GM19035 (cell line): ENCODE data around the gene SPAG9.
"Not testable (repeated sequence)": the region's sequence is repeated elsewhere in the genome, so short reads cannot be mapped to it uniquely, and the experiment has no call there.

ENCODE experiments used
- ATAC-seq: cut with Tn5 transposase; IDR thresholded peaks from one replicate; pipeline ENCODE4 v1.9.1; 2021; ENCODE audit not compliant: unreplicated experiment

SPAG9 gene

DNA sequence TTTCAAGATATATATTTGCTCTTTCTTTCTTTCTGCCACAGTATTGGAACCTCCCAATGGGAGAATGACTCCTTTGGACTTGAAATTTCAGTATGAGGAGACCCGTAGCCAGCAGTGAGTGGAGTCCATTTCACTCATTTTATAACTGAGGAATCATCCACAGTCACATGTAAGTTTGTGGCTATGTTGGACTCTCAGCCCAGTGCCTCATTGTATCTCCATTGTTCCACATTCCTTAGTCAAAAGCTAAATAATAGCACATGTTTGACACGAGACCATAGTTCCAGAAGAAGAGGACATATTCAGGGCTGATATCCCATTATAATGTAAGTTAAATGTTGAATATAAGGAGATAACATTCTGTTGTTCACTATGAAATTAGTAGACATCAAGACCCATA, 12.7 kb upstream of the SPAG9 start:
- ATAC-seq, result no peak

DNA sequence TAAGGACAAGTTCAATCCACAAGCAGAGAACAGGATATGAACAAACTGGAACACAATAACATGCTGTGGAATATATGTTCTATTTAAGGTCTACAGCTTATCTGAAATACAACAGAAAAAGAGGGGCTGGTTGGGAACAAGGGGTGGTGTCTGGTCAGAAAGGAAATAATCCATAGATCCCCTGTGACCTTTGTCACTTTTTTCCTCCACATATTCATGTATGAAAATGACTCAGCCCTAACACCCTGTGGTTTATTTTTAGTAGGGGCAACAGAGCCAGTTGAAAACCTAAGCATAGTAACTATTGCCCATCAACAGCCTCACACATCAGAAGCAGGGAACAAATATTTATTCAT, 12.3 kb upstream of the SPAG9 start:
- ATAC-seq, result no peak

DNA sequence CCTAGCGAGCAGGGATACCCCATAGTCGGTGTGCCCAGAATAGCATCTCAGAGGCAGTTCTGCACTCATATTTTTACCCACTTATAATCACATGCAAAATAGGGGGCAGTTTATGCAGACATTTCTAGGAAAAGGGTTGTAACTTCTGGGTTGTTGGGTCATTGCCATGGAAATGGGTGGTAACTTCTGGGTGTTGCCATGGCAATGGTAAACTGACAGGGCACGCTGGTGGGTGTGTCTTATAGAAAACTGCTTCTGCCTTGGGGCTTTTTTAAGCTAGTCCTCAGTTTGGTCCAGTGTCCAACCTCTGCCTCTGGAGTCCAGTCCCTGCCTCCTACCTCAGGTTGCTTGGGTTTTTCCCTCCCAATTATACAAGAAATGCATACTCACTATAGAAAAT, 7.4 kb upstream of the SPAG9 start:
- no peak for ATAC-seq

DNA sequence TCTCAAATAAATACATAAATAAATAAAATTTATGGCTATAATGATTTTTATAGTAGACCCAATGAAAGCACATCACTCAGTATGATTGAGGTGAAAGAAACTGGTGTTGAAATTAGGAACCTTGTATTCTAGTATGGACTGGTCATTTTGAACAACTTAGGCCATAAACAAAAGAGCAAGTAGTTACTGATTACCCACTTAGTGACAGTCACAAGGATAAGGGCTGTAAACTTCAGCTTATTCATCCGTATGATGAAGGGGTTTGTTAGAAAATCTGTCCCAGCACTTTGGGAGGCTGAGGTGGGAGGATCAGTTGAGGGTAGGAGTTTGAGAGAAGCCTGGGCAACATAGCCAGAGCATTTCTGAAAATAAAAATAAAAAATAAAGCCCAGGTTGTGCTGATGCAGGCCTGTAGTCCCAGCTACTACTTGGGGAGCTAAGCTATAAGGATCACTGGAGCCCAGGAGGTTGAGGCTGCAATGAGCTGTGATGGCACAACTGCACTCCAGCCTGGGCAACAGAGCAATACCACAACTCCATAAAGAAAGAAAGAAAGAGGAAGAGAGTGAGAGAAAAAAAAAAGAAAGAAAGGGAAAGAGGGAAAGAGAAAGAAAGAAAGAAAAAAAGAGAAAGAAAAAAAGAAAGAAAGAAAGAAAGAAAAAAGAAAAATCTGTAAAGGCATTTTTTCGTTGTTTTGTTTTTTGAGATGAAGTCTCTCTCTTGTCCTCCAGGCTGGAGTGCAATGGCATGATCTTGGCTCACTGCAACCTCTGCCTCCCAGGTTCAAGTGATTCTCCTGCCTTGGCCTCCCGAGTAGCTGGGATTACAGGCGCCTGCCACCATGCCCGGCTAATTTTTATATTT, 4.2 kb upstream of the SPAG9 start:
- no peak for ATAC-seq

DNA sequence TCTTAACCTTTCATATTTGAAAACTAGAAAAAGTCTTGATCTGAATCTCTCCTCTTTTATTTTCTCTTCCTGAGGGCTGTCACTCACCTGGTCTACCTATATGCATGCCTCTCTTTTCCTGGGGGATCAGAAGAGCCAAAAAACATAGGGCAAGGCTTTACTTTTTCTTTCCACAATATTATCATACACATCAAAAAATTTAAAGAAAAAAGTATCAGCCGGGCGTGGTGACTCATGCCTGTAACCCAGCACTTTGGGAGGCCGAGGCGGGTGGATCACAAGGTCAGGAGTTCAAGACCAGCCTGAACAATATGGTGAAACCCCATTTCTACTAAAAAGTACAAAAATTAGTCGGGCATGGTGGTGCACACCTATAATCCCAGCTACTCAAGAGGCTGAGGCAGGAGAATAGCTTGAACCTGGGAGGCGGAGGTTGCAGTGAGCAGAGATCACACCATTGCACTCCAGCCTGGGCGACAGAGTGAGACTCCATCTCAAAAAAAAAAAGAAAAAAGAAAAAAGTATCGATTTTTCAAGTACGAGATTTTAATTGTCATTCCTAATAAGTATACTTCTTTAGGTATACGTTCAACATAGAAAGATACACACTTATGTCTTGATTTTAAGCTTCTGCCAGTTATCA, 1.9 kb upstream of the SPAG9 start:
- ATAC-seq, result not testable (repeated sequence)

DNA sequence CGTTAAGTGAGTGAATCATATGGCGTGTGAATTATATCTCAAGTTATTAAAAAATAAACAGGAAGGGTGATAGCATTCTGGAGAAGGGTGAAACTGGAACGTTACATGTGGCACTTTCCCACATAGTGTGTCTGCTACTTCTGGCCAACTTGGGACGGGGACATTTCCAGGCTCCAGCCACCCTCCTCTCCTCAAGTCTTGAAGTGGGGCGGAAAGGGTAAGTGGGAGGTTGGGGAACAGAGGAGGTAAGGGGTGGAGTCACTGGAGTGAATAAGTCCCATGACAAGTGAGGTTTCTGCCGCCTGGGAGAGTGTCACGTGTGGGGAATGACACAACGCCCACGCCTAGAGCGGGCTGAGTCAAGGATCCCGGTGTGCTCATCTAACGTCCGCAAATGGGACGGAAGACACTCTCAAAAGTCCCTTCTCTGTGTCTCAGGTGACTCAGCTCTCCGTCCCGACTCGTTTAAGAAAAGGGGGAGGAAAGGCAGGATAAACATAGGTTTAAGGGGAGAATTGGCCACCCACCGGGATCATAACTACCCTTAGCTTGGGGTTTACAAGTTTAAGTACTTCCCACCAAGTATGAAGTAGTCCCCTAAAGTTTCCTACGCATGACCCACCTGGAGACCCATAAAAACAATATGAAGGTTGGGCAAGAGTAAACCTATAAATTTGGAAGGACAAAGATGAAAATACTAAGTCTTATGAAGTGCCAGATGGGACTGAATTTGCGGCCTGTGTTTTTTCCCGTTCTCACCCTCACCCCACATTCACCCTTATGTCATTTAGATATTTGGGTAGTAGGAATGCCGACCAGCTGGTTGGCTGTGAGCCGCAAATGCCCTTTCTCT, 1.2 kb upstream of the SPAG9 start:
- no peak for ATAC-seq

DNA sequence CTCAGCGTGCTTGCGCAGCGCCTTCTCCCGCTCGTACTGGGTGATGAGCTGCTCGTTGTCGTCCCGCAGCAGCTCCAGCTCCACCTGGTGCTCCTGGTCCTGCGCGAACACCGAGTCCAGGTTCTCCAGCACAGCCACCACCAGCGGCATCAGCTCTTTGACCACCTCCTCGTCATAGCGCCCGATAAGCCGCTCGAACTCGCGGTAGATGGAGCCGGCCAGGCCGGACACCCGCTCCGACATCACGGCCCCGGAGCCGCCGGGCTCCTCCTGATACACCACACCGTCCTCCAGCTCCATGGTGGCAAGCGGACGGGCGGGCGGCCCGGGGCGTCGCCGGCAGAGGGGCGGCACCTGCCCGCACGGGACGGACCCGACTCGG, 320 bp downstream of the SPAG9 start:
- peak; percentile 32 for ATAC-seq

DNA sequence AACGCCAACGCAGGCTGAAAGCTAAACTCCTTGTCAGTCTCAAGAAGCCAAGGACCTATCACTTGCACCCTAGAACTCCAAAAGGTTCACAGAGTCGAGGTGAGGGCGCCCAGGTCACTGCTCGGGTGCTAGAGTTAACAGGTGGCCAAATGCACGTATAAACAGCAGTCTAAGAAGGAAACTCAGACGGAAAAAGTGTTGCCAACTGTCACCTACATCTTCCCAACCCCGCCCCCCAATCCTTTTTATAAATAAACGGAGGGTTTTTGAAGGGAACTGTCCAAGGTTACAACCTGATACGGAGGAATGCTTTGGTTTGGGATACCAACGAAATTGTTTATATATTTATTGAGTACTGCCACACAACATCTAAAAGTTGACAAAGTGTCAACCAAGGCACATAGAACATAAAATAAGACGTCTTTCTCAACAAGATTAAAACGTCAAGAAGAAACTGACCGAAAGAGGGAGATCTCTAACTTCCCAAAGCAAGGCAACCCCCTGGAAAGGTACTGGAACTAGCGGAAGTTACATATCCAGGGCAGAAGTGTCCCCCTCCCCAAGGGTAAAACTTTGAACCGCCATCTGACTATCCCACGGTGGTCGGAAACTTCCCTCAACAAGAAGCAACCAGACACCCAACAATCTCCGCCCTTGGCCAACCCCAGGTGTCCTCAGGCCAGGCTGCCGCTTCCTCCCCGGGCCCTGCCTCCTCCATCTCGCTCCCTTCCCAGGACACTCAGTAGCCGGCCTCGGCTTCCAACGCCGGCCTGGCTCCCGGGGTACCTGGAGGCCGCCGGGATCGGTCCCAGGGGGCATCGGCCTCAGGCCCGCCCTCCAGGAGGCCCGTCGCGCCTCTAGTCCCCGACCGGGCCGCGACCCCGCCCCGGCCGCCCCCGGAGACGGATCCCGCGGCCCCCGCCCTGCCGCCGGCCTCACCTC, 982 bp downstream of the SPAG9 start:
- peak; percentile 23 for ATAC-seq

DNA sequence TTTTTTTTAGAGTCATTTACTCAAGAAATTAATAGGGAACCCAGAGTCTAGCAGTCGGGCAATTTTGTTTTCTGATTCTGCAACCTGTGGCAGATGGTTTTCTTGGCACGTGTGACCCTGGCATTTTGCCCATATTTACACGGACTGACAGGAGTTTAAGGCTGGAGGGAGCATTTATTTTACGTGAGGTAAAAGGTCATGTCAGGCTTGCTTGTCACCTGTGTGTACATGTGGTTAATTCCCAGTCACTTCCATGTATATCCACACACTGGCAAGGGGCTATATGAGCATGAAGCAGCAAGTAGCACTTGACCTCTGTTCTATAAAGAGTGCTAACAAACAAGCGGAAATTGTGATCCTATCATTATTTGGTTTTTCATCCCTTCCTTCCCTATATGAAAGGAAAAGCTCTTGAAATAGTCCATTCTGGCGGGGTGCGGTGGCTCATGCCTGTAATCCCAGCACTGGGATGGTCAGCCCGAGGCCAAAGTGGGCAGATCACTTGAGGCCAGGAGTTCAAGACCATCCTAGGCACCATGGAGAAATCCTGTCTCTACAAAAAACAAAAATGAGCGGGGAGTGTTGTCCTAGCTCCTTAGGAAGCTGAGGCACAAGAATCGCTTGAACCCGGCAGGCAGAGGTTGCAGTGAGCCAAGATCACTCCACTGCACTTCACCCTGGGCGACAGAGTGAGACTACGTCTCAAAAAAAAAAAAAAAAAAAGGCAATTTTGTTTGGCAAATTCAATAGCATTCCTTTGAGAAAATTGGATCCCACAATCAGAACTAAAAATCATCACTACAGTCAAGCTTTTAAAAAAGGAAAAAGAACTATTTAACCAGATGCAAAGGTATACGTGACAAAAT, 2.1 kb downstream of the SPAG9 start:
- no peak for ATAC-seq

DNA sequence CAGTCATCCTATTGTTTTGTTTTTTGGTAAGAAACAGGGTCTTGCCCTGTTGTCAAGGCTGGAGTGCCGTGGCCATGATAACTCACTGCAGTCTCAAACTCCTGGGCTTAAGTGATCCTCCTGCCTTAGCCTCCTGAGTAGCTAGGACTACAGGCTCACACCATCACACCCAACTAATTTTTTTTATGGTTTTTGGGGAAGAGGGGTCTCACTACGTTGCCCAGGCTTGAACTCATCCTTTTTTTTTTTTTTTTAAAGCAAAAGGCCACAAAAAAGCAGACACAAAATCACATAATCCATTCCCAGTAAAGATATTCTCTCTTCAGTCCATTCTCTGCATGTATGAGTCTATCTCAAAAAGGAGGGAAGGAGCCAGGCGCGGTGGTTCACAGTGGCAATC, 5.5 kb downstream of the SPAG9 start:
- ATAC-seq, result no peak

DNA sequence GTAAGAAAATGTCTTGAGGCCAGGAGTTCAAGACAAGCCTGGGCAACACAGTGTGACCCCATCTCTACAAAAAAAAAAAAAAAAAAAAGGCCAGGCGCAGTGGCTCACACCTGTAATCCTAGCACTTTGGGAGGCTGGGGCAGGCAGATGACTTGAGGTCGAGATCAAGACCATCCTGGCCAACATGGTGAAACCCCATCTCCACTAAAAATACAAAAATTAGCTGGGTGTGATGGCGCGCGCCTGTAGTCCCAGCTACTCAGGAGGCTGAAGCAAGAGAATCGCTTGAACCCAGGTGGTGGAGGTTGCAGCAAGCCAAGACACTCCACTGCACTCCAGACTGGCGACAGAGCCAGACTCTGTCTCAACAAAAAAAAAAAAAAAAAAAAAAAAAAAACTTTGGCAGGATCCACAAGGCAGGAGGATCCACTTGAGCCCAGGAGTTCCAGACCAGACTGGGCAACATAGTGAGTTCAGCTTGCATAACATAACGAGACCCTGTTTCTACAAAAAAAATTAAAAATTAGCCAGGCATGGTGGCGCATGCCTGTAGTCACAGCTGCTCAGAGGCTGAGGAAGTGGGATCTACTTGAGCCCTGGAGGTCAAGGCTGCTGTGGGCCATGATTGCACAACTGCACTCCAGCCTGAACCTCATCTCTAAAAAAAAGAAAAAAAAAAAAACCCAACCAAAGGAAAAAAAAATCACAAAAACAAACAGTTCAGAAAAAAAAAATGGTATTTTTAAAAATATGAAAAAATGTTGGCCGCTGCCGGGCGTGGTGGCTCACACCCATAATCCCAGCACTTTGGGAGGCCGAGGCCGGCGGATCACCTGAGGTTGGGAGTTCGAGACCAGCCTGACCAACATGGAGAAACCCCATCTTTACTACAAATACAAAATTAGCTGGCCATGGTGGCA, 8.1 kb downstream of the SPAG9 start:
- not testable (repeated sequence) for ATAC-seq

DNA sequence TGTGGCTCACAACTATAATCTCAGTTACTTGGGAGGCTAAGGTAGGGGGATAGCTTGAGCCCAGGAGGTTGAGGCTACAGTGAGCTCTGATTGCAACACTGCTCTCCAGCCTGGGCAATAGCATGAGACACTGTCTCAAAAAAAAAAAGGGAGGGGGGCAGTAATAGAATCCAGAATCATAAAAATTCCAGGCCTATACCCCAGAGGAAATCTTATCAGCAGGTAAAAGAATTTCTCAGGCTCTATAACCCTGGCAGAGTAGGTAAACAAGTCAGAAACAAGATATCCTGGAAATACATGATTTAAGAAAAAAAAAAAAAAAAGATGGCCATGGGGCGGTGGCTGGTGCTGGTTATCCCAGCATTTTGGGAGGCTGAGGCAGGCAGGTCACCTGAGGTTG, 12.9 kb downstream of the SPAG9 start:
- ATAC-seq, result no peak

DNA sequence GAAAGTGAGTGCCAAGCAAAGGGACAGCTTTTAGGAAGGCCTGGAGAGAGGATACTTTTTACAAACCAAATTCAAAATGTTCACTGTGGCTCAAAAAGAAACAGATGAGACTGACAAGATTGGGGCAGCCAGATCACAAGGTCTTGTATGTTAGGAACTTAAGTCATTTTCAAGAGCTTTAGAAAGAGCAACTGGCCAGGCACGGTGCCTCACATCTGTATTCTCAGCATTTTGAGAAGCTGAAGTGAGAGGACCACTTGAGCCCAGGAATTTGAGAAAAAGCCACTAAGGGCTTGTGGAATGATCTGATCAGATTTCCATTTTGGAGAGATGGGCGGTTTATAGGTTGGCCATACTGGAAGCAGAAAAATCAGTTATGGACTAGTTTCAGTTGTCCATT, 17.2 kb downstream of the SPAG9 start:
- no peak for ATAC-seq

DNA sequence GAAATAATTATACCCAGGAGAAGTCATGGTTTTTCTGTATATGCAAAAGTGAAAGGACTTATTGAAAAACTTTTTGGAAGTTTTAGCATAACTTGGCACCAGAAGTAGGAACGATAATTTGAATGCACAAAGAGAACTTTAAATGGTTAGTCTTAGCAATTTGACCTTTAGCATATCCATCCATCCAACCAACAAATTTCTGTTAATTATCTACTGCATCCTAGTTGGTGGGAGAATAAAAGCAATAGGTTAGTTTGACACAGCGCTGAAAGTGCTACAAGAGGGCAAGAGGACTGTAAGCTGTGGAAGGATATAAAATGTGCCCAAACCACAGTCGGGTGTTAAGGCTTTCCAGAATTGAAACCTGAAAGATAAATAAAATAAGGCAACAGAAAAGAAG, 17.6 kb downstream of the SPAG9 start:
- no peak for ATAC-seq

DNA sequence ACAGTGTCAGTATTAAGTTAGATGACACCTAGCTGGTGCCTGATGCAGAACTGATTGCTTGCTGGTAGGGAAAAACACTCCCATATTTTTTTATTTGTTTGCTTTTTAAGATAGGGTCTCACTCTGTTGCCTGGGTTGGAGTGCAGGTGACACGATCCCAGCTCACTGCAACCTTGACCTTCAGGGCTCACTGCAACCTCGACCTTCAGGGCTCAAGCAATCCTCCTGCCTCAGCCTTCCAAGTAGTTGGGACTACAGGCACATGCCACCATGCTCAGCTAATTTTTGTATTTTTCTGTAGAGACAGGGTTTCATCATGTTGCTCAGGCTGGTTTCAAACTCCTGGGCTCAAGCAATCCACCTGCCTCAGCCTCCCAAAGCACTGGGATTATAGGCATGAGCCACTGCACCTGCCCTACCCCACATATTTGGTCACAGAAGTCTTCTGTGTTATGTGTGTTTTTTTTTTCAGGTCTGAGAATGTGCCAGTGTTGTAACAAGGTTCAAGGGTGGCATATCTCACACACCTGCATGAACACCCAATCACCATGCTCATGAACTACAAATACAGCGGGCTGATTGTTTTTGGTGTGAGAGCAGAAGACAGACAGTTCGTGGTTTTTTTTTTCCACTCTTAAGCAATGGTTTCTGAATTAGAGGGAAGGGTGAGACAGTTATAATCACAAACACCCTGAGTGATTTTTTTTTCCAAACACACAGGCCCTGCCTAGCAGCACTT, 22.8 kb downstream of the SPAG9 start:
- no peak for ATAC-seq

DNA sequence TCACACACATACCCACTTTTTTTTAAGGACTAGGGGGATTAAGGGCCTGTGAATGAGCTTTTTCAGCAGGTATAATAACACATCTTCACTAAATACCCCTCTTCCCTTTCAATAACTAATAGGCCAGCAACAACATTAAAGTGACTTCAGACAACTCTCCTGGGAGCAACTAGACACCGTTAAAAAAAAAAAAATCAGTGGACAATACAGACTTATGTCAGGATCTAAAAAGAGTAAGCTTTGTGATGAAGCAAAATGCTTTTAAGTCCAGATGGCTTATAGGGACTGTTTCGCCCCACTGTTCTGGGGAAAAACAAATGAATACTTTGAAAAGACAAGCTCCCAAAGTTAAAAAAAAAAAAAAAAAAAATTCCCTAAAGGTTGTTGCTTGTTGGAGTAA, 29.0 kb downstream of the SPAG9 start:
- ATAC-seq, result no peak

DNA sequence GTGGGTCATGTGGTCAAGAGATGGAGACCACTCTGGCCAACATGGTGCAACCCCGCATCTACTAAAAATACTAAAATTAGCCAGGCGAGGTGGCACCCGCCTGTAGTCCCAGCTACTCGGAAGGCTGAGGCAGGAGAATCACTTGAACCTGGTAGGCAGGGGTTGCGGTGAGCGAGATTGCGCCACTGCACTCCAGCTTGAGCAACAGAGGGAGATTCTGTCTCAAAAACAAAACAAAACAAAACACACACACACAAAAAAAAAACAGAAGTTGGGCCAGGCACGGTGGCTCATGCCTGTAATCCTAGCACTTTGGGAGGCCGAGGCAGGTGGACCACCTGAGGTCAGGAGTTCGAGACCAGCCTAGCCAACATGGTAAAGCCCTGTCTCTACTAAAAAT, 31.8 kb downstream of the SPAG9 start:
- not testable (repeated sequence) for ATAC-seq

DNA sequence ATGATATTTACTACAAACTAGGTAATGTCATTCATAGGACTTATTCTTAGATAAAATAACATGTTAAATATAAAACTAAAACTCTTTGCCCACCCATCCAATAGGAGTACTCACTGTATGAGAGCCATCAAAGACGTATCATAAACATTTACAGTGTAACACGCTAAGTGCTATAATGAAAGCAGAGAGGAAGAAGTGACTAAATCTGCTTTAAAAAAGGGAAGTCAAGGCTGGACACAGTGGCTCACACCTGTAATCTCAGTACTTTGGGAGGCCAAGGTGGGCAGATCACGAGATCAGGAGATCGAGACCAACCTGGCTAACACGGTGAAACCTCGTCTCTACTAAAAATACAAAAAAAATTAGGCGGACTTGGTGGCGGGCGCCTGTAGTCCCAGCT, 32.4 kb downstream of the SPAG9 start:
- no peak for ATAC-seq
